Dermis lymphatic vessel endothelial cell (primary cell): Measurements from ENCODE around the gene PNMA1. TPM values are rescaled to one million over a fixed set of nuclear protein-coding genes. Genes with fewer than 3 reads are reported as not detected.

Source experiments
- total RNA-seq: library from RNA; depleted of rRNA; stranded (reverse); fragments of >200 nt; gene quantifications from 2 replicates; pipeline ENCODE4 v1.2.1, GENCODE V29; 2014

PNMA1 gene
- 15.1 and 18.9 TPM in 2 replicates for total RNA-seq

GRCh38 chr14:73713803-73714655 lies at the start of gene PNMA1:
Gene PNMA1 (minus strand): TSS chr14:73714384. CDS start chr14:73713639, 745 bp downstream.

Other genes starting within 250 kb of the PNMA1 start
- 14.6 and 16.8 TPM in 2 replicates for gene RIOX1, start 223.5 kb downstream of the PNMA1 start, total RNA-seq
- gene ACOT1, start 177.2 kb downstream of the PNMA1 start, total RNA-seq = 0.60 and 1.8 TPM in 2 replicates
- 0.09 TPM in 1 of 2 replicates, not detected in the other for gene HEATR4, start 155.4 kb downstream of the PNMA1 start, total RNA-seq
- gene ACOT2, start 145.2 kb downstream of the PNMA1 start, total RNA-seq = 8.8 and 18.3 TPM in 2 replicates
- gene ACOT4, start 122.5 kb downstream of the PNMA1 start, total RNA-seq = 0.09 and 0.33 TPM in 2 replicates
- not detected in 2 replicates for gene ACOT6, start 101.9 kb downstream of the PNMA1 start, total RNA-seq
- gene DNAL1, start 69.4 kb downstream of the PNMA1 start, total RNA-seq = 4.4 and 6.5 TPM in 2 replicates
- gene PTGR2, start 137.4 kb upstream of the PNMA1 start, total RNA-seq = 1.6 and 2.0 TPM in 2 replicates
- 50.7 and 55.6 TPM in 2 replicates for gene ZNF410, start 172.5 kb upstream of the PNMA1 start, total RNA-seq
- 2.3 and 2.7 TPM in 2 replicates for gene FAM161B, start 235.7 kb upstream of the PNMA1 start, total RNA-seq
- 16.4 and 16.5 TPM in 2 replicates for gene COQ6, start 235.9 kb upstream of the PNMA1 start, total RNA-seq